Measurements from ENCODE around the gene SPINK1.
"Not testable (repeated sequence)": the region's sequence is repeated elsewhere in the genome, so short reads cannot be mapped to it uniquely, and the experiment has no call there.

The SPINK1 gene

GRCh38 chr5:147854331-147854730 lies 22.9 kb upstream of the SPINK1 start:
- no peak for DNase-seq

- DNase-seq, result no peak
Measured at GRCh38 chr5:147853372-147853987, 22.0 kb upstream of the SPINK1 start.

- DNase-seq, result no peak
Measured at GRCh38 chr5:147852365-147852764, 20.9 kb upstream of the SPINK1 start.

GRCh38 chr5:147851578-147851977 lies 20.1 kb upstream of the SPINK1 start:
- DNase-seq, result no peak

- no peak for DNase-seq
Measured at GRCh38 chr5:147849226-147849625, 17.8 kb upstream of the SPINK1 start.

GRCh38 chr5:147845618-147846017 lies 14.1 kb upstream of the SPINK1 start:
- DNase-seq, result no peak

GRCh38 chr5:147844846-147845245 lies 13.4 kb upstream of the SPINK1 start:
- DNase-seq, result no peak

- no peak for DNase-seq
Measured at GRCh38 chr5:147842869-147843268, 11.4 kb upstream of the SPINK1 start.

GRCh38 chr5:147836439-147836838 lies 5.0 kb upstream of the SPINK1 start:
- DNase-seq, result no peak

GRCh38 chr5:147835386-147835798 lies 3.9 kb upstream of the SPINK1 start:
- DNase-seq, result no peak

- no peak for DNase-seq
Measured at GRCh38 chr5:147832541-147832940, 1.1 kb upstream of the SPINK1 start.

- no peak for DNase-seq
Measured at GRCh38 chr5:147830035-147830434, 1.4 kb downstream of the SPINK1 start.

- DNase-seq, result not testable (repeated sequence)
Measured at GRCh38 chr5:147827017-147827416, 4.5 kb downstream of the SPINK1 start.

GRCh38 chr5:147826361-147826760 lies 5.1 kb downstream of the SPINK1 start:
- no peak for DNase-seq

GRCh38 chr5:147822686-147823491 lies 8.6 kb downstream of the SPINK1 start:
- DNase-seq, result peak; percentile 83 to 91 (median 84)

GRCh38 chr5:147822222-147822621 lies 9.2 kb downstream of the SPINK1 start:
- not testable (repeated sequence) for DNase-seq

GRCh38 chr5:147821766-147822165 lies 9.7 kb downstream of the SPINK1 start:
- peak in 1 of 3 donors; percentile 34 for DNase-seq

- no peak for DNase-seq
Measured at GRCh38 chr5:147819261-147819770, 12.2 kb downstream of the SPINK1 start.

- peak; percentile 57 to 83 (median 79) for DNase-seq
Measured at GRCh38 chr5:147818290-147818689, 13.2 kb downstream of the SPINK1 start.

- no peak for DNase-seq
Measured at GRCh38 chr5:147813696-147814095, 17.8 kb downstream of the SPINK1 start.

GRCh38 chr5:147809830-147810666 lies 21.4 kb downstream of the SPINK1 start:
- DNase-seq, result no peak

GRCh38 chr5:147805030-147805454 lies 26.4 kb downstream of the SPINK1 start:
- DNase-seq, result peak; percentile 70 to 98 (median 97)

- no peak for DNase-seq
Measured at GRCh38 chr5:147804334-147804733, 27.1 kb downstream of the SPINK1 start.
